OCI-LY1 (cell line): ENCODE data around the gene RAD51B.

Source experiments
- H2AFZ ChIP-seq: fragments of 200-600 bp; sonication (generic), shearing (Covaris generic); 2 replicates; pipeline ENCODE4 v1.6.0; 2014; ENCODE audit warnings: antibody characterized with exemption, mild to moderate bottlenecking, low read length
- H3F3A ChIP-seq: fragments of 200-600 bp; sonication (generic), shearing (Covaris generic); 2 replicates; pipeline ENCODE4 v1.6.0; 2014; ENCODE audit warnings: mild to moderate bottlenecking, antibody characterized with exemption, low read length, moderate library complexity; ENCODE audit not compliant: insufficient read depth
- H3K27ac ChIP-seq: fragments of 200-600 bp; sonication (generic); 2 replicates; pipeline ENCODE4 v1.5.1; 2014; ENCODE audit warnings: low read length, mixed run types, mild to moderate bottlenecking, low read depth; ENCODE audit not compliant: poor library complexity, severe bottlenecking
- H3K27me3 ChIP-seq: fragments of 200-600 bp; sonication (generic); 2 replicates; pipeline ENCODE4 v1.6.0; 2014; ENCODE audit warnings: antibody characterized with exemption, mild to moderate bottlenecking, low read length, moderate library complexity; ENCODE audit not compliant: insufficient read depth
- H3K36me3 ChIP-seq: fragments of 200-600 bp; sonication (generic); 2 replicates; pipeline ENCODE4 v1.6.1; 2014; ENCODE audit warnings: mild to moderate bottlenecking, antibody characterized with exemption, low read length, moderate library complexity, mixed read lengths; ENCODE audit not compliant: insufficient read depth
- H3K4me1 ChIP-seq: fragments of 200-600 bp; sonication (generic); 2 replicates; pipeline ENCODE4 v1.5.1; 2014; ENCODE audit warnings: mild to moderate bottlenecking, low read length, moderate library complexity; ENCODE audit not compliant: insufficient read depth, severe bottlenecking
- H3K4me2 ChIP-seq: fragments of 200-600 bp; sonication (generic), shearing (Covaris generic); 2 replicates; pipeline ENCODE4 v1.6.1; 2014; ENCODE audit warnings: low read length
- H3K4me3 ChIP-seq: fragments of 200-600 bp; sonication (generic); 2 replicates; pipeline ENCODE4 v1.5.1; 2014; ENCODE audit warnings: low read length, low read depth, mild to moderate bottlenecking, mixed read lengths; ENCODE audit not compliant: poor library complexity, severe bottlenecking
- H3K79me2 ChIP-seq: fragments of 200-600 bp; shearing (Covaris generic); 2 replicates; pipeline ENCODE4 v1.6.1; 2016; ENCODE audit warnings: mixed run types, low read length, mixed read lengths; ENCODE audit not compliant: insufficient read depth
- H3K9ac ChIP-seq: fragments of 200-600 bp; sonication (generic), shearing (Covaris generic); 2 replicates; pipeline ENCODE4 v1.6.1; 2014; ENCODE audit warnings: mild to moderate bottlenecking, low read length, mixed read lengths
- H3K9me2 ChIP-seq: fragments of 200-600 bp; sonication (generic), shearing (Covaris generic); 2 replicates; pipeline ENCODE4 v1.6.1; 2014; ENCODE audit warnings: low read depth, mild to moderate bottlenecking, low read length, mixed read lengths
- H3K9me3 ChIP-seq: fragments of 200-600 bp; shearing (Covaris generic); 2 replicates; pipeline ENCODE4 v1.6.1; 2014; ENCODE audit warnings: low read length, mixed read lengths
- H4K20me1 ChIP-seq: fragments of 200-600 bp; sonication (generic), shearing (Covaris generic); 2 replicates; pipeline ENCODE4 v1.6.0; 2016; ENCODE audit warnings: mild to moderate bottlenecking, low read length; ENCODE audit not compliant: insufficient read depth
- EZH2 ChIP-seq: fragments of 200-600 bp; sonication (generic), shearing (Covaris generic); IDR thresholded peaks from 2 replicates; pipeline ENCODE4 v1.8.0; 2017; ENCODE audit warnings: borderline replicate concordance, mixed run types, mild to moderate bottlenecking, antibody characterized with exemption, low read length, moderate library complexity, mixed read lengths
- TF ChIP-seq, protein P1 (sequence below): fragments of 200-600 bp; sonication (generic), shearing (Covaris generic); IDR thresholded peaks from 2 replicates; pipeline ENCODE4 v1.5.1; 2017; ENCODE audit warnings: mild to moderate bottlenecking, antibody characterized with exemption, low read length, moderate library complexity, mixed read lengths

RAD51B gene

DNA sequence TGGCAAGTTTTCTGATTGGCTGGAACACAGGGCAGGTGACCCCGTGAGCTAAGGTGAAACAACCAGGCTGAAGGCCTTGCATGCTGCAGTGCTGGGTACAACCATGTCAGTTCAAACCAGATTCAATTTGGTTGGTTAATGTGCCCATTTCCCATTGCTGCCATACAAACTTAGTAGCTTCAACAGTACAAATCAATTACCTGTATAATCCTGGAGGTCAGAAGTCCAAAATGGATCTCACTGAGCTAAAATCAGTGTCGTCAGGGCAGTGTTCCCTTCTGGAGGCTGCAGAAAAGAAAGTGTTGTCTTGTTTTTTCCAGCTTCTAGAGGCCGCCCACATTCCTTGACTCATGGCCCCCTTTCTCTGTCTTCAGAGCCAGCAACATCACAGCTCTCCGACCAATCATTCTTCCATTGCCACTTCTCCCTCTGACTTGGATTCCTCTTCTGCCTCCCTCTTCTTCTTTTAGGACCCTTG lies 751.6 kb downstream of the RAD51B start:
- Histone ChIP-seq H3K4me3 (no peak overlapping the region), H4K20me1 (no peaks in the 10 kb centered on the region), H3K27me3 (no peaks in the 10 kb centered on the region), H3K4me1 (no peaks in the 10 kb centered on the region), H3K9me3 (no peaks in the 10 kb centered on the region), H3K79me2 (no peaks in the 10 kb centered on the region), H3K9ac (no peak overlapping the region), H3K4me2 (no peak overlapping the region), H2AFZ (no peak overlapping the region), H3K36me3 (no peaks in the 10 kb centered on the region), H3F3A (no peaks in the 10 kb centered on the region), H3K9me2 (no peaks in the 10 kb centered on the region), H3K27ac (no peak overlapping the region)
- TF ChIP-seq, protein P1, sequence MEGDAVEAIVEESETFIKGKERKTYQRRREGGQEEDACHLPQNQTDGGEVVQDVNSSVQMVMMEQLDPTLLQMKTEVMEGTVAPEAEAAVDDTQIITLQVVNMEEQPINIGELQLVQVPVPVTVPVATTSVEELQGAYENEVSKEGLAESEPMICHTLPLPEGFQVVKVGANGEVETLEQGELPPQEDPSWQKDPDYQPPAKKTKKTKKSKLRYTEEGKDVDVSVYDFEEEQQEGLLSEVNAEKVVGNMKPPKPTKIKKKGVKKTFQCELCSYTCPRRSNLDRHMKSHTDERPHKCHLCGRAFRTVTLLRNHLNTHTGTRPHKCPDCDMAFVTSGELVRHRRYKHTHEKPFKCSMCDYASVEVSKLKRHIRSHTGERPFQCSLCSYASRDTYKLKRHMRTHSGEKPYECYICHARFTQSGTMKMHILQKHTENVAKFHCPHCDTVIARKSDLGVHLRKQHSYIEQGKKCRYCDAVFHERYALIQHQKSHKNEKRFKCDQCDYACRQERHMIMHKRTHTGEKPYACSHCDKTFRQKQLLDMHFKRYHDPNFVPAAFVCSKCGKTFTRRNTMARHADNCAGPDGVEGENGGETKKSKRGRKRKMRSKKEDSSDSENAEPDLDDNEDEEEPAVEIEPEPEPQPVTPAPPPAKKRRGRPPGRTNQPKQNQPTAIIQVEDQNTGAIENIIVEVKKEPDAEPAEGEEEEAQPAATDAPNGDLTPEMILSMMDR, result no peak
- TF ChIP-seq EZH2, result no peak

DNA sequence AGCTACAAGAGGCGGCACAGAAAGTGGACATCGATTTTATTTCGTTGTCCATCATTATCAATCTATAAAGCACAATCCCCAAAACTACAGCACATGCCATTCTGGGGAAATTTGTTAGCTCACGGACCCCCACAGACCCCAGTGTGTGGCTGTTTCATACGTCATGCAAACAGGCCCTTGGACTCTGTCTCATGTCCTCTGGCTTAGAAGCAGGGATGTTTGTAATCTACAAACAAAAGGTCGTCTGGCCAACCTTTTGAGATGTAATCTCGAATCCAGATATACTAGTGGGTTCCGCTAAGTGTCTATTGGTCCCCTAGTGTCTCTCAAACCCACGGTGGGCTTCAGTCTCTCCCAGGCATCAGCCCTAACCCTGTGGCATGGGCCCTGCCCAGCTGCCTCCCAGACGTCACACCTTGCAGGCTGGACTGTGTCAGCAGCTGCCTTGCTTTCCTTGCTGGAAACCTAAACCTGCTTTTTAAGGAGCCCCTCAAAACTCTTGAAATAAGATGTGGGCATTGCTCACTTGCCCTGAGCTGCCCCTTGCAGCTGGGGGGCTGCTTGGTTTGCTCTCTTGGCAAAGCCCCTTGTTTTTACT lies 752.4 kb downstream of the RAD51B start:
- no peak overlapping the region for H3K4me2 ChIP-seq
- H3K9me3 ChIP-seq, result no peaks in the 10 kb centered on the region
- H4K20me1 ChIP-seq, result no peaks in the 10 kb centered on the region
- H3K4me1 ChIP-seq, result no peaks in the 10 kb centered on the region
- H3K4me3 ChIP-seq, result no peak overlapping the region
- H3K9ac ChIP-seq, result no peak overlapping the region
- no peak overlapping the region for H3K27ac ChIP-seq
- no peak overlapping the region for H2AFZ ChIP-seq
- no peaks in the 10 kb centered on the region for H3K9me2 ChIP-seq
- TF ChIP-seq, protein P1, result no peak
- no peak for TF ChIP-seq EZH2
- no peaks in the 10 kb centered on the region for H3K79me2 ChIP-seq
- no peaks in the 10 kb centered on the region for H3K36me3 ChIP-seq
- H3F3A ChIP-seq, result no peaks in the 10 kb centered on the region
- H3K27me3 ChIP-seq, result no peaks in the 10 kb centered on the region

DNA sequence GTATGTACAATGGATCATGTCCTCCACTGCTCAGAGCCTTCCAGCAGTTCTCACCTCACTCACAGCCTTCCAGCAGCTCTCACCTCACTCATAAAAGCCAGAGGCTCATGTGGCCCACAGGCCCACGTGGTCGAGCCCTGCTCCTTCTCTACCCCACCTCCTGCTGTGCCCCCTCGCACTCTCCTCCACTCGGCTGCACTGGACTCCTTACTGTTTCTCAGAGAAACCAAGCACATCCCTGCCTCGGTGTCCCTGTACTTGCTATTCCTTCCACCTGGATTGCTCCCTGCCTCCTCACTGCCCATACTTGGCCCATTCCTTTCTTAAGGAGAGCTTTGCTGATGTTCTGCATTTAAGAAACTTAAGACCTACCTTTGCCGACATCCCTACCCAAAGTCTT lies 753.5 kb downstream of the RAD51B start:
- Histone ChIP-seq H2AFZ (no peak overlapping the region), H3K4me1 (no peaks in the 10 kb centered on the region), H3F3A (no peaks in the 10 kb centered on the region), H3K4me2 (no peak overlapping the region), H3K36me3 (no peaks in the 10 kb centered on the region), H4K20me1 (no peaks in the 10 kb centered on the region), H3K27ac (no peak overlapping the region), H3K4me3 (no peak overlapping the region), H3K9me2 (no peaks in the 10 kb centered on the region), H3K9ac (no peak overlapping the region), H3K79me2 (no peaks in the 10 kb centered on the region), H3K27me3 (no peaks in the 10 kb centered on the region), H3K9me3 (no peaks in the 10 kb centered on the region)
- TF ChIP-seq EZH2, result no peak
- TF ChIP-seq, protein P1, result no peak
